ENCODE data around the gene POLR3G. TPM values are rescaled to one million over a fixed set of nuclear protein-coding genes. Genes with fewer than 3 reads are reported as not detected.

POLR3G gene
- total RNA-seq, 1 donor: 1.0 TPM

GRCh38 chr5:90553711-90554110, 79.0 kb downstream of the POLR3G start:
- H3K9me3 ChIP-seq (ENCODE audit: low read depth, low read length): no peaks in the 10 kb centered on the region
- H3K4me1 ChIP-seq (ENCODE audit: insufficient read depth, low read length): peaks cover 10% of the 10 kb centered on the region
- peaks cover 59% of the 10 kb centered on the region for H3K27me3 ChIP-seq (ENCODE audit: insufficient read depth, low read length)
- H3K4me3 ChIP-seq (ENCODE audit: low read length): no peak overlapping the region

DNA sequence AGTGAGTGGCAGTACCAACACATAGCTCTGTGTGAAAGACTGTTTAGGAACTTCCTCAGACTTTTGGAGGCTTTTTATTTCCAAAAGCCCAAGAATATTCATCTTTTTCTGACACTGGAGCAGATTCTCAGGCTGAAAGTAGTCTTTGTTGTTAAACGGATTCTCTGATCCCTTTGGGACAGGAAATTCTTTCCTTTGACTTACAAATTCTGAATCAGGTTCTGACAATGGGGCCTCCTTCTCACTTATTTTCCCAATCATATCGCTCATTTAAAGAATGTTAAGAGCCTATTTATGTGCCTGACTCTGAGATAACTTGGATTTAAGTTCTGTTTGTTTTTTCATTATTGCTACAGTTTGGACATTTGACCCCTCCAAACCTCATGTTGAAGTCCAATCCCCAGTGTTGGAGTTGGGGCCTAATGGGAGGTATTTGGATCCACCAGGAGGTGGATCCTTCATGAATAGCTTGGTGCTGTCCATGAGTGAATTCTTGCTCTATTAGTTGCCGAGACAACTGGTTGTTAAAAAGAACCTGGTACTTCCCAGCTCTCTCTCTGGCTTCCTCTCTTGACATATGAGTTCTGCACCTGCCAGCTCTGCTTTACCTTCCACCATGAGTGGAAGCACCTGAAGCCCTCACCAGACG, 79.8 kb downstream of the POLR3G start:
- Histone ChIP-seq H3K4me1 (ENCODE audit: insufficient read depth, low read length) (peaks cover 14% of the 10 kb centered on the region), H3K27me3 (ENCODE audit: insufficient read depth, low read length) (peaks cover 67% of the 10 kb centered on the region)

DNA sequence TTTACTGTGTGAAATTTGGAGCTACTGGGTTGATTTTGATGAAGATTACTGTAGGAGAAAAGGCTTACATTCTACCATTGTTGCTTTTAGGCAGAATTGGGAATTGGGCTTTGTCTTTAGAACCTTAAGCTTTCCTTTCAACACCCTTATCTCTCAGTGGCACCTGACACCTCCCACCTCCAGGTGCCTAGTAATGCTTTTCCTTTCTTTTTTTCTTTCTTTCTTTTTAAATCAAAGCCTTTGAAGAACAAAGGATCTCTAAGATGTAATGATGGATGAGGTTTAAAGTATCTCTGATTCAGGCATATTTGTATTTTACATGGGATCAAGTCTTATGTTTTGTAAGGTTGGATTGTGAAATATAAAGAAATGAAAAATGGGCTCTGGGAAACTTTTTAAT, 81.0 kb downstream of the POLR3G start:
- H3K9me3 ChIP-seq (ENCODE audit: low read depth, low read length): no peaks in the 10 kb centered on the region
- peaks cover 14% of the 10 kb centered on the region for H3K4me1 ChIP-seq (ENCODE audit: insufficient read depth, low read length)
- H3K27me3 ChIP-seq (ENCODE audit: insufficient read depth, low read length): peaks cover 79% of the 10 kb centered on the region
- H3K4me3 ChIP-seq (ENCODE audit: low read length): no peak overlapping the region

More for the DNA sequence above, 79.8 kb downstream of the POLR3G start:
- H3K4me3 ChIP-seq (ENCODE audit: low read length): no peak overlapping the region
- H3K9me3 ChIP-seq (ENCODE audit: low read depth, low read length): no peaks in the 10 kb centered on the region

- H3K27me3 ChIP-seq (ENCODE audit: insufficient read depth, low read length): peaks cover 83% of the 10 kb centered on the region
Observed at GRCh38 chr5:90557391-90557790, 82.7 kb downstream of the POLR3G start.

GRCh38 chr5:90557871-90558270, 83.2 kb downstream of the POLR3G start:
- no peak overlapping the region for H3K4me3 ChIP-seq (ENCODE audit: low read length)
- H3K27me3 ChIP-seq (ENCODE audit: insufficient read depth, low read length): peaks cover 82% of the 10 kb centered on the region
- no peaks in the 10 kb centered on the region for H3K9me3 ChIP-seq (ENCODE audit: low read depth, low read length)
- peaks cover 10% of the 10 kb centered on the region for H3K4me1 ChIP-seq (ENCODE audit: insufficient read depth, low read length)

More at GRCh38 chr5:90557391-90557790, 82.7 kb downstream of the POLR3G start:
- no peaks in the 10 kb centered on the region for H3K9me3 ChIP-seq (ENCODE audit: low read depth, low read length)
- no peak overlapping the region for H3K4me3 ChIP-seq (ENCODE audit: low read length)
- peaks cover 10% of the 10 kb centered on the region for H3K4me1 ChIP-seq (ENCODE audit: insufficient read depth, low read length)

- Histone ChIP-seq H3K9me3 (ENCODE audit: low read depth, low read length) (no peaks in the 10 kb centered on the region), H3K27me3 (ENCODE audit: insufficient read depth, low read length) (peaks cover 78% of the 10 kb centered on the region), H3K4me1 (ENCODE audit: insufficient read depth, low read length) (peaks cover 10% of the 10 kb centered on the region), H3K4me3 (ENCODE audit: low read length) (no peak within 1 kb of the TSS)
Observed at GRCh38 chr5:90558344-90559192, 83.9 kb downstream of the POLR3G start, which contains the start of gene ADGRV1. Gene ADGRV1, plus strand, starts transcription at chr5:90558797. Its CDS starts 99 bp downstream, at chr5:90558896.

DNA sequence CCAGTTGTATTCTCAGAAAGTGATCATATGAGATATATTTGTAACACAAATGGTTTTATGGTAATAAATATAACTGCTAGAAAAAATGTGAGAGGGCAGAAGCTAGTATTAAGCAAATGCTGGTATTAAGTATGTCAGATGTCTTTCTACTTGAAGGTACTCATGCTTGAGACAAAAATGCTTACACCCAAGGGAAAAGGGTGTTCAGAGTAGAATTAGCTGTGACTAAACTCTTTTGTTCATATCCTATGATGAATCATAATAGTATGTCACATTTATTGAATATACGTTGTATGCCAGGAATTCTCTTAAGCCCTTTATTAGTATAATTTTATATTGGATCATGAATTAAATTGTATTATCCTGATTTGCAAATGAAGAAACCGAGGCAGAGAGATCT, 86.1 kb downstream of the POLR3G start:
- H3K27me3 ChIP-seq (ENCODE audit: insufficient read depth, low read length): peaks cover 58% of the 10 kb centered on the region
- H3K4me1 ChIP-seq (ENCODE audit: insufficient read depth, low read length): peaks cover 10% of the 10 kb centered on the region
- no peak overlapping the region for H3K4me3 ChIP-seq (ENCODE audit: low read length)
- no peaks in the 10 kb centered on the region for H3K9me3 ChIP-seq (ENCODE audit: low read depth, low read length)

GRCh38 chr5:90561766-90562165, 87.1 kb downstream of the POLR3G start:
- Histone ChIP-seq H3K27me3 (ENCODE audit: insufficient read depth, low read length) (peaks cover 49% of the 10 kb centered on the region), H3K9me3 (ENCODE audit: low read depth, low read length) (no peaks in the 10 kb centered on the region), H3K4me3 (ENCODE audit: low read length) (no peak overlapping the region), H3K4me1 (ENCODE audit: insufficient read depth, low read length) (peaks cover 10% of the 10 kb centered on the region)

DNA sequence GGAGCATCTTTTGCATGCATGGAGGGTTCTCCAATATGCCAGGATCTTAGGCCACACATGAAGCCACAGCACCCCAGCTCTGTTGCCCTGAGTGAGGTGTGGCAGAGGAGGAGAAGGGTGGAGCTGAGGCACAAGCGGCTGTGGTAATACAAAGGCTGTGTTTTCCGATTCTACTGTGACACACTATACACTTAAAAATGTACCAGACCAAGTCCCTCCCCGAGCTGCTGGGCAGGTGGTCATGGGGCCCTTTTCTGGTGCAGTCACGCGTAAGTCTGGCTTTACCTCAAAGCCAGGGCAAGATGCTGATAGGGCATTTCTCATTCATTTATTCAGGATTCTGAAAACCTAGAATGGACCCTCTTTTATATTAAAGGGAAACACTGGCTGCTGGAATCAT, 87.7 kb downstream of the POLR3G start:
- H3K9me3 ChIP-seq (ENCODE audit: low read depth, low read length): no peaks in the 10 kb centered on the region
- no peak overlapping the region for H3K4me3 ChIP-seq (ENCODE audit: low read length)
- peaks cover 10% of the 10 kb centered on the region for H3K4me1 ChIP-seq (ENCODE audit: insufficient read depth, low read length)
- peaks cover 43% of the 10 kb centered on the region for H3K27me3 ChIP-seq (ENCODE audit: insufficient read depth, low read length)

DNA sequence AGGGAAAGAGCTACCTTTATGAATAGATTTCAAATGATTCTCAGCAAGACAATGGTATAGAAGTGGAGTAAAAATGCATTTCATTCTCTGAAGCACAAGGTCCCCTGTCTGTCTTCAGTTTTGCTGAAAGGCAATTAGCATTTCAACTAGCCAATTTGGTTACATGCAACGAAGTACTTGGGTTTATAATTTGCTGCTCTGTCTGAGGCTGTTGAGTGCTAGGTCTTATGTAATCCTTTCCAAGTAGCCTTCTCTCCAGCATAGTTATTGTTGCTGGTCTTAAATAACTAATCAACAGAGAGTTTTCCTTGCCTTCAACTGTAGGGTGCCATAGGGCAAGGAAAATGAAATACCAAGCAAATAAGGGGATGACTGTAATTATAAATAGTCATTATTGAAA, 88.4 kb downstream of the POLR3G start:
- peaks cover 35% of the 10 kb centered on the region for H3K27me3 ChIP-seq (ENCODE audit: insufficient read depth, low read length)
- H3K4me3 ChIP-seq (ENCODE audit: low read length): no peak overlapping the region
- peaks cover 10% of the 10 kb centered on the region for H3K4me1 ChIP-seq (ENCODE audit: insufficient read depth, low read length)
- no peaks in the 10 kb centered on the region for H3K9me3 ChIP-seq (ENCODE audit: low read depth, low read length)

Other genes starting within 250 kb of the POLR3G start
- 1.8 TPM for gene CETN3, start 65.1 kb upstream of the POLR3G start, total RNA-seq
- gene MBLAC2, start 93 bp upstream of the POLR3G start, total RNA-seq: 2.9 TPM
- 27.3 TPM for gene LYSMD3, start 54.7 kb downstream of the POLR3G start, total RNA-seq
- 0.94 TPM for gene ADGRV1, start 83.9 kb downstream of the POLR3G start, total RNA-seq